Chondrocyte (in vitro differentiated cells): Measurements from ENCODE around the gene ACP1. TPM values are rescaled to one million over a fixed set of nuclear protein-coding genes. Genes with fewer than 3 reads are reported as not detected.

Experiments
- DNase-seq: peaks from one replicate; pipeline ENCODE4 v3.0.0; 2021; ENCODE audit warnings: mixed read lengths, low spot score
- H3K27ac Mint-ChIP-seq: one replicate; pipeline ENCODE4 v1.8.0; 2021; ENCODE audit warnings: mild to moderate bottlenecking, moderate library complexity, mixed read lengths; ENCODE audit not compliant: unreplicated experiment
- H3K27me3 Mint-ChIP-seq: 2 replicates; pipeline ENCODE4 v1.8.0; 2021; ENCODE audit warnings: low read depth, mixed read lengths
- H3K36me3 Mint-ChIP-seq: 2 replicates; pipeline ENCODE4 v1.8.0; 2021; ENCODE audit warnings: low read depth, mixed read lengths
- H3K4me1 Mint-ChIP-seq: 2 replicates; pipeline ENCODE4 v1.8.0; 2021; ENCODE audit warnings: low read depth, mild to moderate bottlenecking, mixed read lengths
- H3K4me3 Mint-ChIP-seq: one replicate; pipeline ENCODE4 v1.8.0; 2021; ENCODE audit warnings: mild to moderate bottlenecking, moderate library complexity, mixed read lengths; ENCODE audit not compliant: unreplicated experiment
- H3K9me3 Mint-ChIP-seq: 2 replicates; pipeline ENCODE4 v1.8.0; 2021; ENCODE audit warnings: low read depth, mixed read lengths
- CTCF ChIP-seq: fragments of 200-600 bp; sonication (generic); IDR thresholded peaks from 2 replicates; pipeline ENCODE4 v1.5.0; 2021; ENCODE audit warnings: antibody characterized with exemption, mild to moderate bottlenecking, moderate library complexity
- total RNA-seq: library from RNA; stranded (reverse); gene quantifications from 3 replicates; pipeline ENCODE4 v1.2.1, GENCODE V29; 2021

Gene ACP1
- total RNA-seq, 1 donor from 2014 or later, result 79.6 TPM

GRCh38 chr2:237878-238277 lies 26.9 kb upstream of the ACP1 start:
- no peak for DNase-seq
- Mint-ChIP-seq H3K4me3 (no peak overlapping the region), H3K27me3 (no peaks in the 10 kb centered on the region), H3K9me3 (peaks cover 12% of the 10 kb centered on the region), H3K36me3 (peaks cover 26% of the 10 kb centered on the region), H3K27ac (no peak overlapping the region), H3K4me1 (peaks cover 13% of the 10 kb centered on the region)
- TF ChIP-seq CTCF, result no peak

- Mint-ChIP-seq H3K4me1 (peaks cover 13% of the 10 kb centered on the region), H3K9me3 (peaks cover 15% of the 10 kb centered on the region), H3K4me3 (no peak overlapping the region), H3K36me3 (peaks cover 29% of the 10 kb centered on the region), H3K27ac (peak overlapping the region; percentile 24), H3K27me3 (no peaks in the 10 kb centered on the region)
- TF ChIP-seq CTCF, result no peak
- DNase-seq, result no peak
Measured at GRCh38 chr2:238431-238830, 26.3 kb upstream of the ACP1 start.

DNA sequence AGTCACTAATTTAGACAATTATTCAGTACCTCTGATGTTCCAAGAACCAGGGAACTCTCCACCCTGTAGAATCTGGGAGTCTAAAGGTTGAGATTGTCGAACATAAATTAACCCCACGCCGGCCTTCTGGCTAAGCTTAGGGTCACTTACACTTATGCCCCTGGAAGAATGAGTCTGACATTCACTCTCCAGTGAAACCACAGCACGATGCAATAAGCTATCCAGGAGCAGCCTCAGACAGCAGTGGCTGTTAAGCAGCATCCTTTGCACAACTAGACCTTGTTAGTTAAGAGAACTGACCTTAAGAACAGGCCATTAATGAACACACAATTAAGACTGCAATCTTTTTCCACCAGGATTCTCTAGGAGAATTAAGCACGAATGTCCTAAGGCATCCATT lies 25.9 kb upstream of the ACP1 start:
- Mint-ChIP-seq H3K36me3 (peaks cover 33% of the 10 kb centered on the region), H3K4me1 (peaks cover 13% of the 10 kb centered on the region), H3K4me3 (no peak overlapping the region), H3K9me3 (peaks cover 15% of the 10 kb centered on the region), H3K27ac (peak overlapping the region; percentile 24), H3K27me3 (no peaks in the 10 kb centered on the region)
- TF ChIP-seq CTCF, result no peak
- DNase-seq, result no peak

DNA sequence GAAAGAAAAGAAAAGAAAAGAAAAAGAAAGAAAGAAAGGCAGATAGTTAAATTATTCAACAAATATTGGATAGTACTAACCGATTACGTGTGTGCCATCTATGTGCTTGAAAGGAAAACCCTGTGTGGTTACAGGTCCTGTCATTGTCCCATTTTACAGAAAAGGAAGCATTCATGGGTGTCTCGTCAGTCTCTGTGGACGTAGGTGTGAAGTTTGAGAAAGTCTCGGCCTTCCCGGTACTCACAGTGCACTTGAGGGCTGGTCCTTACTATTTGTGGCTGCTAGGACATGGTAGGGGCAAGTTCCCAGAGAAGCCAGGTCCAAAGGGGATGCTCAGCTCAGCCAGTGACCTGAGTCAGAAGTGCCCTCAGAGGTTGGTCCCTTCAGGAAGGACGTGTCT lies 20.2 kb upstream of the ACP1 start:
- TF ChIP-seq CTCF, result no peak
- peaks cover 15% of the 10 kb centered on the region for H3K9me3 Mint-ChIP-seq
- peaks cover 10% of the 10 kb centered on the region for H3K4me1 Mint-ChIP-seq
- no peak overlapping the region for H3K27ac Mint-ChIP-seq
- H3K36me3 Mint-ChIP-seq, result peaks cover 38% of the 10 kb centered on the region
- no peak for DNase-seq
- no peaks in the 10 kb centered on the region for H3K27me3 Mint-ChIP-seq
- no peak overlapping the region for H3K4me3 Mint-ChIP-seq

GRCh38 chr2:246489-247144 lies 18.1 kb upstream of the ACP1 start:
- Mint-ChIP-seq H3K4me1 (peaks cover 10% of the 10 kb centered on the region), H3K4me3 (no peak overlapping the region), H3K27me3 (no peaks in the 10 kb centered on the region), H3K27ac (peak overlapping the region; percentile 70), H3K9me3 (peaks cover 10% of the 10 kb centered on the region), H3K36me3 (peaks cover 31% of the 10 kb centered on the region)
- no peak for DNase-seq
- TF ChIP-seq CTCF, result peak; percentile 86
